Rectal smooth muscle tissue (tissue), 1 donor: ENCODE measurements around the gene ZDHHC1.

ENCODE experiments used
- H3K27ac ChIP-seq: one replicate; pipeline ENCODE4 v1.7.0; 2013; ENCODE audit warnings: low read depth, low read length, inconsistent platforms
- H3K27me3 ChIP-seq: one replicate; pipeline ENCODE4 v1.7.0; 2013; ENCODE audit warnings: low read length; ENCODE audit not compliant: control insufficient read depth, insufficient read depth
- H3K36me3 ChIP-seq: one replicate; pipeline ENCODE4 v1.7.0; 2013; ENCODE audit warnings: low read length; ENCODE audit not compliant: control insufficient read depth, insufficient read depth
- H3K4me1 ChIP-seq: one replicate; pipeline ENCODE4 v1.7.0; 2013; ENCODE audit warnings: low read length; ENCODE audit not compliant: control insufficient read depth, insufficient read depth
- H3K4me3 ChIP-seq: one replicate; pipeline ENCODE4 v1.7.0; 2013; ENCODE audit warnings: low read length
- H3K9ac ChIP-seq: one replicate; pipeline ENCODE4 v1.7.0; 2013; ENCODE audit warnings: low read length

Gene ZDHHC1

DNA sequence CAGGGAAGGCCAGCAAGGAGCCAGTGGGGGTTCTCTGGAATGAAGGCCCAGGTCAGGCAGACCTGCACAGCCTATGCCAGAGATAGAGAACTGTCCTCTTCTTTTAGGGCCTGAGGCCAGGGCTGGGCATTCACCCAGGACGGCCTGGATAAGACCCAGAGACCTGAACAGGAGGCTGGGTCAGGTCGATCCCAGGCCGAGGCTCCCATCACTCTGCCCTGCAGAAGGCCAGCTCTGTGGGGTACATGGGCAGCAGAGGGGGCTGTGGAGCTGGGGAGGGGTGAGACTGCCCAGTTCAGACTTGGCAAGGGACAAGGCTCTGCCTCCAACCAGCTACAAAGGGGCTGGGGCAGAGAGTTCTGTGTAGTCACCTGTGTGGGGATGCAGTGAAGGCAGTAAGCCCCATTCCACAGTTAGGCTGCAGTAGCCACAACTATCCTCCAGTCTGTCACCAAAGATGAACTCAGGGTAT lies 29.2 kb upstream of the ZDHHC1 start:
- Histone ChIP-seq H3K4me3 (no peak overlapping the region), H3K27me3 (no peaks in the 10 kb centered on the region), H3K9ac (no peak overlapping the region), H3K36me3 (peaks cover 5% of the 10 kb centered on the region), H3K27ac (peak overlapping the region; percentile 47), H3K4me1 (peaks cover 65% of the 10 kb centered on the region)

DNA sequence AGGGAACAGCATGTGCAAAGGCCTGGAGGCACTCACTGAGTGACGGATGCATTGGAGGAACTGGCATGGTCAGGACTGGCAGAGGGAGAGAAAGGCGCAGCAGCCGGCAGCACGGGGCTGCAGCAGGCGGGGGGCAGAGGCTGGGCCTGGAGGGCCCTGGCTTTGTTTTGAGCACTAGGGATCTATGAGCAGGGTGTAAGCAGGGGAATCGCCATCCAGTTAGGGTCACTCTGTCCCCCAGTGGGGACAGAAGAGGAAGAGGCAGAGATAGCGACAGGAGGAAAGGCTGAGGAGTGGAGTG lies 28.8 kb upstream of the ZDHHC1 start:
- Histone ChIP-seq H3K4me3 (no peak overlapping the region), H3K27me3 (no peaks in the 10 kb centered on the region), H3K9ac (no peak overlapping the region), H3K27ac (peak overlapping the region; percentile 47), H3K36me3 (peaks cover 5% of the 10 kb centered on the region), H3K4me1 (peaks cover 65% of the 10 kb centered on the region)

- Histone ChIP-seq H3K4me3 (no peak overlapping the region), H3K9ac (no peak overlapping the region), H3K4me1 (peaks cover 65% of the 10 kb centered on the region), H3K36me3 (peaks cover 5% of the 10 kb centered on the region), H3K27ac (peak overlapping the region; percentile 47), H3K27me3 (no peaks in the 10 kb centered on the region)
Observed at GRCh38 chr16:67444259-67445125, 28.2 kb upstream of the ZDHHC1 start.

GRCh38 chr16:67443265-67443664 lies 27.0 kb upstream of the ZDHHC1 start:
- Histone ChIP-seq H3K9ac (no peak overlapping the region), H3K27me3 (no peaks in the 10 kb centered on the region), H3K27ac (peak overlapping the region; percentile 64), H3K4me3 (no peak overlapping the region), H3K4me1 (peaks cover 65% of the 10 kb centered on the region), H3K36me3 (peaks cover 14% of the 10 kb centered on the region)

- no peak overlapping the region for H3K9ac ChIP-seq
- no peak overlapping the region for H3K4me3 ChIP-seq
- peak overlapping the region; percentile 64 for H3K27ac ChIP-seq
- H3K4me1 ChIP-seq: peaks cover 63% of the 10 kb centered on the region
- peaks cover 19% of the 10 kb centered on the region for H3K36me3 ChIP-seq
- no peaks in the 10 kb centered on the region for H3K27me3 ChIP-seq
Observed at GRCh38 chr16:67442581-67443255, 26.4 kb upstream of the ZDHHC1 start.

GRCh38 chr16:67441907-67442306 lies 25.6 kb upstream of the ZDHHC1 start:
- Histone ChIP-seq H3K36me3 (peaks cover 27% of the 10 kb centered on the region), H3K27ac (peak overlapping the region; percentile 64), H3K27me3 (no peaks in the 10 kb centered on the region), H3K4me3 (peak overlapping the region; percentile 15), H3K4me1 (peaks cover 55% of the 10 kb centered on the region), H3K9ac (peak overlapping the region; percentile 19)

- peaks cover 27% of the 10 kb centered on the region for H3K36me3 ChIP-seq
Observed at GRCh38 chr16:67441271-67441753, 25.0 kb upstream of the ZDHHC1 start.

GRCh38 chr16:67438824-67439393 lies 22.6 kb upstream of the ZDHHC1 start:
- Histone ChIP-seq H3K4me3 (no peak overlapping the region), H3K27ac (no peak overlapping the region), H3K4me1 (peaks cover 26% of the 10 kb centered on the region), H3K36me3 (peaks cover 23% of the 10 kb centered on the region), H3K27me3 (no peaks in the 10 kb centered on the region), H3K9ac (no peak overlapping the region)

More at GRCh38 chr16:67441271-67441753, 25.0 kb upstream of the ZDHHC1 start:
- Histone ChIP-seq H3K4me3 (no peak overlapping the region), H3K27ac (peak overlapping the region; percentile 64), H3K27me3 (no peaks in the 10 kb centered on the region), H3K9ac (peak overlapping the region; percentile 39), H3K4me1 (peaks cover 49% of the 10 kb centered on the region)

DNA sequence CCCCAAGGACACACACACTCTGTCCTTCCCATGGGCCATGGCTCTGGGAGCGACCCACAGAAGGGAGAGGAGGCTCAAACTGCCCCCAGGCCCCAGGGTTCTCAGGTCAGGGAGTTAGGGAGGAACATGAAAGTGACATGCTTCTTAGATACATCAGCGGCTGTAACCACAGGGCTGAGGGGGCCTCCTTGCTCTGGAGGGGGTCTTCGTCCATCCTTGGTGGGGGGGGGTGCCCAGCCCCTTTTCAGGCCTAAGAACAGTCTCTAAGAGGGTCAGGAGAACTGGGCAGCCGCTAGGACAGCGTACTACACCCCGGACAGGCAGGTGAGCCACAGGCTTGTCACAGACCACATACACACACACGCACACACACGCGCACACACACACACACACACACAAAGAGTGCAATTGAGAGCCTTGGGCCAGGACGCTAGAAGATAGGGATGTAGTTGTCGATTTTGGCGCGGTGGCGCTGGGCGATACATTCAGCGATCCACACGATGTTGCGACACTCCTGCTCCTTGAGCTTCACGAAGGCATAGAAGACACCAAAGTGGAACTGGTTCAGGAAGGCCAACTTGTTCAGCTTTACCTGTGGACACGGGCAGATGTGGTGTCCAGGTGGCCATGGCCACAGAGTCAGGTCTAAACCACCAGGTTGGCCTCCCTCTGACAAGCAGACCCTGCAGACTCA lies 22.0 kb upstream of the ZDHHC1 start:
- peaks cover 23% of the 10 kb centered on the region for H3K36me3 ChIP-seq
- no peak overlapping the region for H3K4me3 ChIP-seq
- no peaks in the 10 kb centered on the region for H3K27me3 ChIP-seq
- no peak overlapping the region for H3K9ac ChIP-seq
- no peak overlapping the region for H3K27ac ChIP-seq
- peaks cover 20% of the 10 kb centered on the region for H3K4me1 ChIP-seq

GRCh38 chr16:67437513-67437912 lies 21.2 kb upstream of the ZDHHC1 start:
- Histone ChIP-seq H3K9ac (no peak overlapping the region), H3K36me3 (peaks cover 23% of the 10 kb centered on the region)

GRCh38 chr16:67436640-67437193 lies 20.4 kb upstream of the ZDHHC1 start:
- H3K9ac ChIP-seq: no peak overlapping the region
- H3K4me3 ChIP-seq: no peak overlapping the region
- peaks cover 7% of the 10 kb centered on the region for H3K4me1 ChIP-seq
- peaks cover 23% of the 10 kb centered on the region for H3K36me3 ChIP-seq
- no peak overlapping the region for H3K27ac ChIP-seq
- H3K27me3 ChIP-seq: no peaks in the 10 kb centered on the region

More at GRCh38 chr16:67437513-67437912, 21.2 kb upstream of the ZDHHC1 start:
- Histone ChIP-seq H3K4me1 (peaks cover 14% of the 10 kb centered on the region), H3K4me3 (no peak overlapping the region), H3K27ac (no peak overlapping the region), H3K27me3 (no peaks in the 10 kb centered on the region)

DNA sequence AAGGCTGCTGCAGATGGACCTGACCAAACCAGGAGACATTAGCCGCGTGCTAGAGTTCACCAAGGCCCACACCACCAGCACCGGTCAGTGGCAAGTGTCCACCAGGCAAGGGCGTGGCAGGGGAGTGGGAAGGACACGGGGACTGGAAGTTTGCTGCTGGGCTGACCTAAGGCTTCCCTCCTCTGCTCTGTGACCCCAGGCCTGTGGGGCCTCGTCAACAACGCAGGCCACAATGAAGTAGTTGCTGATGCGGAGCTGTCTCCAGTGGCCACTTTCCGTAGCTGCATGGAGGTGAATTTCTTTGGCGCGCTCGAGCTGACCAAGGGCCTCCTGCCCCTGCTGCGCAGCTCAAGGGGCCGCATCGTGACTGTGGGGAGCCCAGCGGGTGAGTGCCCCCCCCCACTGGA lies 19.5 kb upstream of the ZDHHC1 start:
- H3K27me3 ChIP-seq: no peaks in the 10 kb centered on the region
- H3K9ac ChIP-seq: no peak overlapping the region
- H3K4me3 ChIP-seq: no peak overlapping the region
- peaks cover 23% of the 10 kb centered on the region for H3K36me3 ChIP-seq
- H3K4me1 ChIP-seq: no peaks in the 10 kb centered on the region
- no peak overlapping the region for H3K27ac ChIP-seq
